ENCODE measurements around the gene PLCB2.
A peak's percentile ranks its signal among the peaks of the same experiment; 100 is the strongest.

PLCB2 gene

GRCh38 chr15:40340038-40340739, 32.5 kb upstream of the PLCB2 start:
- DNase-seq: no peak

DNA sequence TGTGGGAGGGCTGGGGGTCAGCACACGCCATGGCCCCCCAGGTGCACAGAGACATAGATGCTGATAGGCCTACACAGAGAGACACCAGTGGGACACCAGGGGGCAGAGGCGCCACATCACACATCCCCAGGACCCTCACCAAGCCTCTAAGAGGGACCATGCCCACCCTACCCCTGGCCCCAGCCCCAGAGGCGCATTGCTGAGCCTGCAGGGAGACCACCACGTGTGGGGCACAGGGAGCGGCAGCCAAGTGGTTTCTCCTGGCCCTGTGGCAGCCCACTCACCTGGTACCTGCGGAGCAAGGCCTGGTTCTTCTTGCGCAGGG, 31.8 kb upstream of the PLCB2 start:
- no peak for DNase-seq

DNA sequence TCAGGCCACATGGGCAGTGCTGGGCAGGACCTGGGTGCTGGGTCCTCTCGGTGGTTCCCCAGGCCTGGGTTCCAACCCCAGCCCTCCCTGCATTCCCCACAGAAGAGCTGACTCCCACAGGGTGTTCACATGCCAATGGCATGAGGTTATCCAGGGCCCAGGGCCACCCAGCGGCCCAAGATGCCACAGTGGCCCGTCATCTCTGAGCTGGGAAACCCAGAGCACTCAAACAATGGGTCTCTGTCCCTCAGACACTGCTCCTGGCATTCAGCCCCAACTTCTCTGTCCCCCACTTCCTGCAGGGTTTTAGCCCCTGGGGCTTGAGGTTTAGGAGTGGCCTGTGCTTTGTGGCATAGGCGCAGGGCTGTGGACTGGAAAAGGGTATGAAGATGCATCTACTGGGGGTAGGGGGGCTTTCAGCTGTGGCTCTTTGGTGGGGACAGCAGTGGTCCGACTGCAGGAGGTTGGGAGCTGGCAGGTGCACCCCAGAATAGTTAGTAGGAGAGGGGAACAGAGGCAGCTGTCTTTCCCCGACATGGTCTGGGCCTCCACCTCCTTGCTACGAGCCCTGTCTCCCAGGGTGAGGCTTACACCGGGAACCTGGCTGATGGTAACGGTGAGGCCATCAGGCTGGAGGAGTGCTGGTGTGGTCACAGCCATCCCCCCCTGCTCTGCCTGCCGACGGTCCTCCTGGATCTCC, 31.3 kb upstream of the PLCB2 start:
- DNase-seq: no peak

DNA sequence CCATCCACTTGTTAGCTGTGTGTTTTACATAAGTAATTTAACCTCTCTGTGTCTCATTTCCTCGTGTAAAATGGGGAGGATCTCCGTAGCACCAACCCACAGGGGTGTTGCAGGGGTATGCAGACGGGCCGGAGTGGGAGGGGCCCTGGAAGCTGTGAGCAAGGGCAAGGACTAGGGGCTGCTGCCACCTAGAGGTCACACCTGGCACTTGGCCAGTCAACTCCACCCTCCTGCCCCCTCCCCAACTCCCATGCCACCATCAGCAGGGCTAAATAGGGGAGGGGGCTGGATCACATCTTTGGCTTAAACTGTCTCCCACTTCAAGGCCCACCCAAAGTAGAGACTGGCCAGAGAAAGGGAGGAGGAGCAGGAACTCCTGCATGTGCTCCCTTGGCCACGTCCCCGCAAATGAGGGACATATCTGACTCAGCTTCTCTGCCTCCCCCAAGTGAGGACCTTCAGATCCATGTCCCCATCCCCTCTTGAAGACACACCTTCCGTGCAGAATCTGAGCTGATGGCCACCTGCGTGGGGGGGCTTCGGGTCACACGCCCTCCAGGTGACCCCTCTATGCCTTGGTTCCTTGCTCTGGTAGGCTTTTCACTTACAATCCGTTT, 30.4 kb upstream of the PLCB2 start:
- DNase-seq: peak; percentile 79 to 80

DNA sequence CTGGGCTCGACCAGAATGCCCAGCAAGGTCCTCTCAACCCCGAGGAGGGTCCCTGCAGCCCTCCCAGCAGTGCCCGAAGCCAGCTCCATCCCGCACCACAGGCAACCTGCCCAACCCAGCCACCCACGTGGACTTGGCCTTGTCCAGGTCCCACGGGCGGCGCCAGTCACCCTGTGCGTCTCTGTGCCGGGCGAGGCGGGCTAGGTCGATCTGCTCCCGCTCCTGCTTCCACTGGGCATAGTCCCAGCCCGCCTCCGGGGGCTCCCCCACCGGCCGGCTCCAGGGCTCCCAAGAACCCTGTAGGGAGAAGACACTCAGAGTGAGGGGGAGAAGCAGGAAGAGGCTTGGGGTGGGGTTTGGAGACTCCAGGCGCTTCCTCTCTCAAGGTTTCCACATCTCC, 29.9 kb upstream of the PLCB2 start:
- no peak for DNase-seq

DNA sequence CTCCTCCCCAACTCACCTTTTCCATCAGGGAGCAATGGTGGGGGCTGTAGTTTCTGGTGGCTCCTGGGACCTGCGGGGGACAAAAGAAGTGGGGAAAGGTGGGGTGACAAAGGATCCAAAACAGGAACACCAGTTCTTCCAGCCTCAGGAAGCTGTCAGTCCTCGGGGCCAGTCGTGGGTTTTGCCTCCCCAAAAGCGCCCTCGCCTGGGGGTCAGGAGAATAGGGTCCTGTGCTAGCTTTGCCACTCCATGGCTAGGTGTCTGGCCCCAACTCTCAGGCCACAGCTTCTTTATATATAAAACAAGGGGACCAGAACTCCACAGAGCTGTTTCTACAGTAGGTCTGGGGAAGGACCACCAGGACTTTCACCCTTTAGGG, 29.0 kb upstream of the PLCB2 start:
- peak; percentile 19 to 38 for DNase-seq

- DNase-seq: no peak
Measured at GRCh38 chr15:40335938-40336743, 28.4 kb upstream of the PLCB2 start.

- DNase-seq: no peak
Measured at GRCh38 chr15:40334941-40335795, 27.4 kb upstream of the PLCB2 start.

DNA sequence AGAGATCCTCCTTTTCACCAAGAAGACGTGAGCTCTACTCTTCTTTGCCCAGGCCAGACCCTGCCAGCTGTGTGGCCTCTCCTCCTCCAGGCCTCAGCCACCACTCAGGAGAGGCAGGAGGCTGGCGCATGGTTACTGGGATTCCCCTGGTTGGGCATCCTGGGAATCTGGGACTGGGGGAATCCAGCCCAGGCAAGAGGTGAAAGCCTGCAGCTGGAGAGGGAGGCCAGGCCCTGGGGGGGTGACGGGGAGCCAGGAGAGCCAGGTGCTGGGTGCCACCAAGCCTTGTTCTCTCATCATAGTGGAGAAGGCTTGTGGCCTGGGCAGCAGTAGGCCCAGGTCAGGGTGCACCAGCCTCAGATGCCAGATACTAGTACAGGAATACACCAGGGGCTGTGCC, 26.8 kb upstream of the PLCB2 start:
- DNase-seq: no peak

- DNase-seq: peak; percentile 31 to 77
Measured at GRCh38 chr15:40333922-40334492, 26.3 kb upstream of the PLCB2 start.

DNA sequence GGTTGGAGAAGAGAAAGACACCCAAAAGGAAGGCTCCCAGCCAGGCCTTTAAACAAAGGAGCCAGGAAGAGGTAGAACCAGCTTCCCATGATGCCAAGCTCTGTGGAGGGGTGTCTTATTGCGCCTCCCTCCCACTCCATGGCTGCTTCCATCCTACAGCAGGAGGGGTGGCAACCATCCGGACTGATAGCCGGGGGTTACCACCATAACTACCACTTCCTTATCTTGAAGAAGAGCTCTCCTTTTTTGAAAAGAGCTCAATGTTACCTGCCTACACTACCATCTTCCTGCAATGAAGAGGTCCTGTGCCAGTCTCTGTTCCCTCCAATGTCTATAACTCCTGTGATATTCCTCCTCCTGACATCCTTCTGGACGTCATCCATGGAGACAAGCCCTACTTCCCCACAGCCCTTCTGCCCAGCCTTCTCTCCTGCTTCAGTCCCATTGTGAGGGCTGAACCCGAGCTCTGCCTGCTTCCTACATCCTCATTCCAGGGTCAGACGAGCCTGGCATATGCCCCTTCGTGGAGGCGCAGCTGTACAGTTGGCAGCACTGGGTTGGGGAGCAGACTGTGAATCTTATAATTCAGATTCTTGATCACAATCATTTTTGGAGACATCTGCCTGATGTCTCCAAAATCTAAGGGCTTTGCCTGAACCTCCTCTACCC, 24.5 kb upstream of the PLCB2 start:
- DNase-seq: no peak

GRCh38 chr15:40331637-40332036, 23.9 kb upstream of the PLCB2 start:
- DNase-seq: no peak

DNA sequence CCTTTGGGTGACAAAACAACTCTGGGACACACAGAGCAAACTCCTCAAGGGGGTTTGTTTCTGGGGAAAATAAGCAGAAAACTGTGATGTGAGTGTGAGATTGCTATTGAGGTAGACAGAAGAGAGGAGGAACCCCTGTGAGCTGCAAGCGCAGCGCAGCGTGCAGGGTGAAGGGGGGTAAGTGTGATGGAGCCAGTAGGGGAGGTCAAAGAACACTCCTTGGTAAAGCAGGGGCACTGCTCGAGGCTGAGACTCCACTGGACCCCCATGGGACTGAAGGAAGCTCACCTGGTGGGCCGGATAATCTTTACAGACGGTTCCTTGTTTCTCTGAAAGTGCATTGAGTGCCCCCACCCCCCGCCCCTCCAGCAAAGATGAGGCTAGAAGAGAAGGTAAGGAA, 23.3 kb upstream of the PLCB2 start:
- no peak for DNase-seq

- DNase-seq: no peak
Measured at GRCh38 chr15:40330368-40330836, 22.7 kb upstream of the PLCB2 start.

GRCh38 chr15:40329804-40330203, 22.1 kb upstream of the PLCB2 start:
- no peak for DNase-seq

DNA sequence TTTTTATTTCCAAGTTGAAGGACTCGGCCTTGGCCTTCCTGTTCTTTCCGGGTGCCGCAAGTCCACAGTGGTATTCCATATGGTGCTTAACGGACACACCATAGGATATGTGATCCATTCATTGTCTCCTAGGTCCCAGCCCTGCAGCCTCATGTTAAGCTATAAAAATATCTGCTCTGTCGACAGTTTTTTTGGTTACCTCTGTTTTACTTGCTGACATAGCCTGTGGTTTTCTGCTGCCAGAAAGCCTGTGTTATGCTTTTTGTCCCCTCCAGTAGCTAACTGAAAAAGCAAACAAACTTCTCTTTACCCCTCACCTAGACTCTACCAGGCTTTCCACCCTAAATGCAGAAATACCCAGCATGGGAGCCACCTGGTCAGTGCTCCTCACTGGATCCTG, 21.0 kb upstream of the PLCB2 start:
- DNase-seq: no peak

DNA sequence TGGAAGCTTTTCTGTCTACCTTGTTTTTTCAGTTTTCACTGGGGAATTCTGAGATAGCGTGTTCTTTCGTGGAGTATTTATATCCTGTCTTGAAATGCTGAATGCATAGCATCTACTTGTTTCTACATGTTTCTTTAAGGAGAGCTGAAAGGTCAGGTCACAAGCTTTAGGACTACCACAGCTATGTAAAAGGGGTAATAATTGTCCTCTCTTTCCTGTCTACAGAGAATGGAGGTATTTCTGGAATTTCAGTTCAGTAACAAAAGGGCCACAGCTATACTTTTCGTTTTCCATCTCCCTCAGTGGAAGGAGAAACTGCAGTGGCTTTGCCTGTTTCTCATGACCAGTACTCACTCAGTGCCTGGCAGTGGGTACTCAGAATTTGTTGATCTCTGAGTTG, 20.4 kb upstream of the PLCB2 start:
- no peak for DNase-seq

DNA sequence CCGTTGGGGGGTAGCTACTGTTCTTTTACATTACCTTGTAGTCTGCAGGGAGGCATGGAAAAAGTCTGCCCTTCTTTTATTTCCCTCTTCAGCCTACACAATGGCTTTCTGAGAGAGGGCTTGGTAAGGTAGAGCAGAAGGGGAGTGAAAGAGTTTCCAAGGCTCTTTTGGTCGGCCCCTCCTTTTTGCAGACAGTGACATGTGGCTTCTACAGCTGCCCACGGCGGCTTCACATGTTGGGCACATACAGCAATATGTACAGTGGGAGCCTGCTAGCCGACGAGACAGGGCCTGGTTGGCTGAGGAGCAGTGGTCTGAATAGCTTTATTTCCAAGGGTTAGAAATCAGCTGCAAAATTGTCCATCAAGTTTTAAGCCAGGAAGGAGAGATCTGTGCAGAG, 19.7 kb upstream of the PLCB2 start:
- no peak for DNase-seq

DNA sequence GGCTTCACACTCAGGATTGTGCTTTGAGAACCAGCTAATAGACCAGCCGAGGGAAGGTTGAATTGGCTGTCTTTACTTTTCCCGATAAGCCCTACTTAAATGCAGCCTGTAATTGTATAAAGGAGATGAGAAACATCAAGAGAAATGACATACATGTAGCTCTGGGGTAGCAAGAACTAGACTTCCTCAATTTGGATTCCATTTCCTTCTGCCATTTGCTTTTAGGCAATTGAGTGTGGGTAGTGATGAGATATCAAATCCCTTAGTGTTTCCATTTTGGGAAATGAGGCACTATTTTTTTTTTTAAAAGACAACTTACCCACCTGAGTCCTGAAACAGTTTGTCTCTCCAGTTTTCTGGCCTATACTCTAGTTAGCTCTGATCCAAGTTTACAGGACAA, 18.0 kb upstream of the PLCB2 start:
- no peak for DNase-seq

GRCh38 chr15:40325188-40325587, 17.5 kb upstream of the PLCB2 start:
- no peak for DNase-seq

All from CD4-positive, alpha-beta T cell treated with Interferon alpha-2 for 1 hour (primary cell).